ENCODE measurements around the gene DYNC2H1.

The DYNC2H1 gene, protein sequence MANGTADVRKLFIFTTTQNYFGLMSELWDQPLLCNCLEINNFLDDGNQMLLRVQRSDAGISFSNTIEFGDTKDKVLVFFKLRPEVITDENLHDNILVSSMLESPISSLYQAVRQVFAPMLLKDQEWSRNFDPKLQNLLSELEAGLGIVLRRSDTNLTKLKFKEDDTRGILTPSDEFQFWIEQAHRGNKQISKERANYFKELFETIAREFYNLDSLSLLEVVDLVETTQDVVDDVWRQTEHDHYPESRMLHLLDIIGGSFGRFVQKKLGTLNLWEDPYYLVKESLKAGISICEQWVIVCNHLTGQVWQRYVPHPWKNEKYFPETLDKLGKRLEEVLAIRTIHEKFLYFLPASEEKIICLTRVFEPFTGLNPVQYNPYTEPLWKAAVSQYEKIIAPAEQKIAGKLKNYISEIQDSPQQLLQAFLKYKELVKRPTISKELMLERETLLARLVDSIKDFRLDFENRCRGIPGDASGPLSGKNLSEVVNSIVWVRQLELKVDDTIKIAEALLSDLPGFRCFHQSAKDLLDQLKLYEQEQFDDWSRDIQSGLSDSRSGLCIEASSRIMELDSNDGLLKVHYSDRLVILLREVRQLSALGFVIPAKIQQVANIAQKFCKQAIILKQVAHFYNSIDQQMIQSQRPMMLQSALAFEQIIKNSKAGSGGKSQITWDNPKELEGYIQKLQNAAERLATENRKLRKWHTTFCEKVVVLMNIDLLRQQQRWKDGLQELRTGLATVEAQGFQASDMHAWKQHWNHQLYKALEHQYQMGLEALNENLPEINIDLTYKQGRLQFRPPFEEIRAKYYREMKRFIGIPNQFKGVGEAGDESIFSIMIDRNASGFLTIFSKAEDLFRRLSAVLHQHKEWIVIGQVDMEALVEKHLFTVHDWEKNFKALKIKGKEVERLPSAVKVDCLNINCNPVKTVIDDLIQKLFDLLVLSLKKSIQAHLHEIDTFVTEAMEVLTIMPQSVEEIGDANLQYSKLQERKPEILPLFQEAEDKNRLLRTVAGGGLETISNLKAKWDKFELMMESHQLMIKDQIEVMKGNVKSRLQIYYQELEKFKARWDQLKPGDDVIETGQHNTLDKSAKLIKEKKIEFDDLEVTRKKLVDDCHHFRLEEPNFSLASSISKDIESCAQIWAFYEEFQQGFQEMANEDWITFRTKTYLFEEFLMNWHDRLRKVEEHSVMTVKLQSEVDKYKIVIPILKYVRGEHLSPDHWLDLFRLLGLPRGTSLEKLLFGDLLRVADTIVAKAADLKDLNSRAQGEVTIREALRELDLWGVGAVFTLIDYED (N-terminal part only)

DNA sequence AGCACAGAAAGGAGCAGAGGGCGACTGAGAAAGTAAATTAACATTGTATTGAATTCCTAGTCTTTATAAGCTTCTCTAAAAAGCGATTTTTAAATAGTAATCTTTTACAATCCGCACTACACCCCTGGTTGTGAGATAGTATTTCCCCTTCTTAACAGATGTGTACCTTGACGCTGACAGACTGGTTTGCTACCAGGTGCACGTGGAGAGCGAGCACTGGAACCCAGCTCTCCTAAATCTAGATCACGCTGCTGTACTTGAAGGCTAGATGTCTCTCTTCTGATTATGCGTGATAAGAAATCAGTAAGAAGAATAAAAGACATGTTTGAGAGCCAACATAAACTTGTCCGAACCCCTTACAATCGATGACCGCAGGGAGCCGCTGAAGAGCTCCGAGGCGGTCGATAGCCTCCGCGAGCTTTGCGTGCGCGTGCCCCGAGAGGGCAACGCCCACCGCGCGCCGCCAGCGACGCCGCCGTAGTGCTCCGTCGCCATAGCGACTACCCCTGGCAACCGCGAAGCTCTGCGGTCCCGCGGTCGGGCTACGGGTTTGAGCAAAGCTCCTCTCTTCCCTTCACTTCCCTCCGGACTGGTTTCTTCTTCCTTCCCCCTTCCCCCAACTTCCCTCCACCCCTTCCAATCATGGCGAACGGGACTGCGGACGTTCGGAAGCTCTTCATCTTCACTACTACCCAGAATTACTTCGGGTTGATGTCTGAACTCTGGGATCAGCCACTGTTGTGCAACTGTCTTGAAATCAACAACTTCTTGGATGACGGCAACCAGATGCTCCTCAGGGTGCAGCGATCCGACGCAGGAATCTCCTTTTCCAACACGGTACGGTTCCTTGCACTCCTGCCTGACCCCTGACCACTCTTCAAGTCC lies at the start of gene DYNC2H1:
TSS of gene DYNC2H1 (plus strand) at position 494 of the 885 bp plus-strand sequence. CDS start at position 643, 149 bp downstream.
- peak; percentile 78 for DNase-seq

DNA sequence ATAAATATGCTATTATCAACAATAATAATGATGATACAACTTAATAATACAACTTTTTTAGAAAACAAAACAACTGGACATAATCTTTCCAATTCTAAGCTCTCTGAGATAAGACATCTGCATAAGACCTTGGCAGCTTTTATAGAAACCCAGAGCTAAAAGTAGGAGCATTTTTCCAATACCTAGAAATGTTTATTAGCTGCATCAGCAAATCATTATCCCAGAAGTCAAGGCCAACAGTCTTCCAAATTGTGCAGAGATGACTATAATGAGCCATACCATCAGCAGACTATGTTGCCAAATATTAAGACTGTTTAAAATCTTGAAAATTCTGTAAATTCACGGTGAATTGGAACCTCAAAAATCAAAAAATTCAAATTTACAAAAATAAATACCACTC lies 47.6 kb upstream of the DYNC2H1 start:
- DNase-seq = no peak

DNA sequence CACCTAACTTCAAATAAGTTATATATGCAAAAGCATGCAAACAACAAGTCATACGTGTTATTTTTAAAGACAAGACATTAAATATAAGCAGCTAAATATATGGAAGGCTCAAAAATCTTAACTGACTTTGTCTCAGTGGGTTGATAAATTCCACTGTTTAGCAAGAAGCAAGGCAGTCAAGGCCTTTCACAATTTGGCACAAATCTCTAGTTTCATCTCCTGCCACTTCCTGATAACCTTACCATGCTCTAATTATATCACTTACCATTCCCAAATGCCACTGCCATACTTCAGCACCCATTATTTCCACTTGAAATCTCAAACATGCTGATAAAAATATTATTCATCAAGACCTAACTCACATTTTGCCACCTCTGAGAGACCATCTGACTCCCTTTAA lies 42.1 kb upstream of the DYNC2H1 start:
- no peak for DNase-seq

DNA sequence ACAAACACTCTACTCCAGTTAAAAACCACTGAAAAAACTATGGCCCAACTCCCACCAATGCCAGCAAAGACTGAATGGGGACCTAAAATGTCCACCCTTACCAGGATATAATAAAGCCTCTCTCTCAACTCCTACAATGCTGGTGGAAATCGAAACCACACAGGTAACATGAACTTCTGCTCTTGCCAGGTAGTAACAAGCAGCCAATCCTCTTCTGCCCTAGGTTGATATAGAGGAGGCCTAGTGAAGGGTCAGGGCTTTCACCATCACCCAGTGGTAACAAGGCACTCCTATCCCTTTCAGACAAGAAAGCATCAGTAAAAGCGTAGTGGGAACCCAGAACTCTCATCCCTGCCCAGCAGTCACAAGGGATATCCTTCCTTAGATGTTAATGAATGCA lies 39.9 kb upstream of the DYNC2H1 start:
- DNase-seq = no peak

- no peak for DNase-seq
These were observed 39.1 kb upstream of the DYNC2H1 start for GRCh38 chr11:103070142-103070541.

DNA sequence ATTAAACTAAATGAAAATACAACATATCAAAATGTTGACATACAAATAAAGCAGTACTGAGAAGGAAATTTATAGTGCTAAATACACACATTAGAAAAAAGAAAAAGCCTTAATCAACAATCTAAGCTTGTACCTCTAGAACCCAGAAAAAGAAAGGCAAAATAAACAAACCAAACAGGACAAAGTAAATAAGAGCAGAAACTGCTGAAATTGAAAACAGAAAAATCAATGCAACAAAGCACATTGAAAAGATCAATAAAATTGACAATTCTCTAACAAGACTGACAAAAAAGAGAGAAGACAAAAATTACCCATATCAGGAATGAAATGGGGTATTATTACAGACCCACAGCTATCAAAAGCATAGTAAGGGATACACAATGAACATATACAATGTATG lies 38.2 kb upstream of the DYNC2H1 start:
- DNase-seq = no peak

DNA sequence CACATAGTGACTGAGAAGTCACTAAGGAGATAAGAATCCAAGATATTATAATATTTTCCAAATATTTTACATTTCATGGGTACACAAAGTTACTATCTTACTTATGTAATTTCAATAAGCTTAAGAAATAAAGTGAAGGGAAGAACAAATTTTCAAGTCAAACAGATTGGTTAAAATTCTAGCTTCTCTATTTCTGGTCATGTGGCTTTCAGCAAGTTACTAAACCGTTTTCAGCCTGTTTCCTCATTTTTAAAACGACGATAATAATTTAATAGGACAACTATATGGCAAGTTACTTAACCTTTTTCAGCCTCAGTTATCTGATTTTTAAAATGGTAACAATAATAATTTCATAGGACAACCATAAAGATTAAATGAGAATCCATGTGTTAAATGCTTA lies 32.9 kb upstream of the DYNC2H1 start:
- DNase-seq = no peak

- no peak for DNase-seq
These were observed 31.7 kb upstream of the DYNC2H1 start for GRCh38 chr11:103077554-103077953.

DNA sequence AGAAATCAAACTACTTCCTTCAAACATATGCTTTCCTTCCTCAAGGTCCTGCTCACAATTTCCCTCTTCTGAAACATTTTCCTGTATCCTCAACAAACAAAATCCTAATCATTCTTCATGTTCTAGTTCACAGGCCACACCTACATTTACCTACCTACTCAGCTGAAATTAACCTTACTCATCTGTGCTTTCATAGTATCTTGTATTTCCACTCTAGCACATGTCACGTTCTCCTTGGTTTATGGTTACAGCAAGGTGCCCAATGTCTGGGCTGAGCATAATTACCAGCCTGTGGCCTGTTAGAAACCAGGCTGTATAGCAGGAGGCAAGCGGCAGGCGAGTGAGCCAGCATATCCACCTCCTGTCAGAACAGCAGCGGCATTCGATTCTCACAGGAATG lies 30.5 kb upstream of the DYNC2H1 start:
- no peak for DNase-seq

DNA sequence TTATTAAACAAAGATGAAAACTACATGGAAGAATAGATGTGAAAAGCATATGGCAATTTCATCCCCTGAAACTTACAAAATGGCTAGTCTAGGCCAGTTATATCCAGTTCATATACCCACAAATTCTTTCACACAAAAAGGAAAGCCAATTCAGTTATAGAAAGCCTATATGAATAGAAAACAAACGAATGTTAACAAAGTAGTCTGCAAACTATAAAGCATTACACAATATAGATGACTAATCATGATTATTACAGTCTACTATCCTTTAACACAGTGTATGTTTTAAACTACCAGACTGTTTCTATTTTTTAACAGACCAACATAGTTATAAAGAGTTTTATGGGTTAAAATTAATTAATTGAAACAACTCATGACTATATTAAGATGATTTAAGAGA lies 29.4 kb upstream of the DYNC2H1 start:
- no peak for DNase-seq

- DNase-seq = no peak
These were observed 23.4 kb upstream of the DYNC2H1 start for GRCh38 chr11:103085758-103086365.

GRCh38 chr11:103086461-103086860 lies 22.8 kb upstream of the DYNC2H1 start:
- no peak for DNase-seq

DNA sequence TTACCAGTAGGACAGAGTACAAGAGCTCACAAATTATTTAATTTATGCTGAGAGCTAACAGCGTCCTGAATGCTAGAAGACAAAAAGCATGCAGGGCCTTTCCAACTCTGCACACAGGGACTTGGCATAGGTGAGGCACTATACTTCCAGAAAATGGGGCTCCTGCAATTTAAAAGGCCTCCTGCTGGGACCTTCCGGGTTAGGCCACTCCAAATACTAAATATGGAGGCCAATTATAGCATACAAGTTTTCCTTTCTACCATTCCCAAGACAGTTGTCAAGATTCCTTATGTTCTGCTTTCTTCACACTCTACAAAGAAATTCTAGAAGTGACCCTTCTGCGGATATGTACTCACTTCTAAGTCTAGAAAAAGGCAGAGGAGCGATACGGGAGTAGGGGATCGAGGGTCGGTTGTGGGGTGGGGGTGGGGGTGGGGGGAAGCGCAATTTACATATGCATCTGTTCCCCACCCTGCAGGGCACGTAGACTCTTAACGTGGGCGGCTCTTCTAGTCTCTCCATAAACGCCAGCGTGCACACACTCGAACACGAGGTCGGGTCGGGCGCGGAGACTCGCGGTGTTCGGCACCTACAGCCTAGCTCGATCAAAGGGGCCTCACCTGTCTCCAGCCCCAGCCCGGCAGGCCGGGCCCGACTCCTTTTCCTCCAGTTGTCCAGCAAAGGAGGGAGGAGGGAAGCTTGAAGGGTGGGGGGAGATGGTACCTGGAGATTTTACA lies 18.0 kb upstream of the DYNC2H1 start:
- peak; percentile 38 for DNase-seq

- peak; percentile 92 for DNase-seq
These were observed 17.3 kb upstream of the DYNC2H1 start, which contains the start of gene DCUN1D5 for GRCh38 chr11:103091801-103092524. DCUN1D5 (minus strand) TSS chr11:103092160; CDS start chr11:103091872, 288 bp downstream.

GRCh38 chr11:103097279-103097678 lies 11.9 kb upstream of the DYNC2H1 start:
- DNase-seq = no peak

DNA sequence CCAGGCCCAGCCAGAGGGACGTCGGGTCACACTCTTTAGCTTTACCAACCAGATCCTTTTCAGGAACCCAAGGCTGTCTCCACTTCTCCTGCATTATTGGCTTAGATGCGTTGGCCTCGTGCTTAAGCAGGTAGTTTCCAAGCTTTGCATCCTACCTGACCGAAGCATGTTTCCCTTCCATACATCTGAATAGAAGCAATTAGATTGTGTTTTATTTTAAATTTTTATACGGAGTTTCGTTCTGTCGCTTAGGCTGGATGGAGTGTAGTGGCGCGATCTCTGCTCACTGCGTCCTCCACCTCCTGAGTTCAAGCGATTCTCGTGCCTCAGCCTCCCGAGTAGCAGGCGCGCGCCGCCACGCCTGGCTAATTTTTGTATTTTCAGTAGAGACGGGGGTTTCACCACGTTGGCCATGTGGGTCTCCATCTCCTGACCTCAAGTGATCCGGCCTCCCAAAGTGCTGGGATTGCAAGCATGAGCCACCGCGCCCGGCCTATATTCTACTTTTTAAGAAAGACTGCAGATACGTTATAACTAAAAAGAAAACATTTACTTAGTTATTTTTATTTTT lies 677 bp downstream of the DYNC2H1 start:
- no peak for DNase-seq

GRCh38 chr11:103110391-103110790 lies 1.2 kb downstream of the DYNC2H1 start:
- no peak for DNase-seq

DNA sequence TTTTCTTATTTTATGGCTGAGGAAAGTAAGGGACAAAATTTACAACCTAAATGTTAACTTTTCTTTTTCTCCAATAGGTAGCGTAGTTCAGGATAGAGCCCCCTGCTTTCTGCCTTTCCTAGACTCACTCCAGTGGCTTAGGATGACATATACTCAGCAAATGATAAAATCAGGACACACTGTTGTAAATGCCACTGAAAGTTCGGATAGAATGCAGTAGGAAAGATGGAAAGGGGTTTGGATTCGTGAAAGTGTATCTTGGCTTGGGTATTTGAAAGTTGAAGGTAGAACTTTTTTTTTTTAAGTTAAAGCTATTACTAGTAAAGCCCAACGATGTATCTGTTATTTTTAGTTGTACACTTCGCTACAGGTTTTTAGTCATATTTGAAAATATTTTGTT lies 2.2 kb downstream of the DYNC2H1 start:
- no peak for DNase-seq

- DNase-seq = no peak
These were observed 3.1 kb downstream of the DYNC2H1 start for GRCh38 chr11:103112364-103112763.

DNA sequence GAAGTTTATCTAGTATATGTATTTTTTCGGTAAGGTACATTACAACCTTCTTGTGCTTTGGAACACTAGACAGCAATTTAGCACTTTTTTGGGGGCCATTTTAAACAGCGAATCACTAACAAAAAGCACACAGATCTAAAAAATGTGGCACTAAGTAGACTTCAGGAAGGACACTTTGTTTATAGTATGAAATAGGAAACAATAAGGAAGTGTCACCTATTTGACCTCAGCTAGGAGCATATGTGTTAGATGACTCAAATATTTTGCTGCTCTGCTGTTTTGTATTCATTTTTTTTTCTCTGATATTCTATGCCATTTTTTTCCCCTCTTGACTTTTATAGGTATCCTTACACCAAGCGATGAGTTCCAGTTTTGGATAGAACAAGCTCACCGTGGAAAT lies 5.6 kb downstream of the DYNC2H1 start:
- DNase-seq = no peak

Measured in NCI-H510A (cell line).